Activated CD4-positive, alpha-beta memory T cell treated with anti-CD3 and anti-CD28 coated beads, Interleukin-2, amount 10 ng/mL, durations not matched to agents 7 days and 5 days (primary cell): ENCODE results near the gene ARL3. TPM values are rescaled to one million over a fixed set of nuclear protein-coding genes. Genes with fewer than 3 reads are reported as not detected.
"Not testable (repeated sequence)": the region's sequence is repeated elsewhere in the genome, so short reads cannot be mapped to it uniquely, and the experiment has no call there.

ENCODE experiments used
- CTCF ChIA-PET: fragments of 350-600 bp; sonication (Branson Sonifier 250); formaldehyde crosslinking; loops from one replicate; lab custom pipeline; 2021; ENCODE audit warnings: antibody characterized with exemption, inconsistent platforms; lab: Charles Lee
- POLR2A ChIA-PET: fragments of 350-600 bp; sonication (Branson Sonifier 250); formaldehyde crosslinking; loops from one replicate; lab custom pipeline; 2021; ENCODE audit warnings: antibody characterized with exemption; lab: Charles Lee
- DNase-seq: peaks from one replicate; pipeline ENCODE4 v3.0.0-alpha.2; 2020
- H3K27ac Mint-ChIP-seq: one replicate; pipeline ENCODE4 v1.8.0; 2021; ENCODE audit warnings: mild to moderate bottlenecking, mixed read lengths
- H3K27me3 Mint-ChIP-seq: one replicate; pipeline ENCODE4 v1.8.0; 2021; ENCODE audit warnings: mixed read lengths
- H3K36me3 Mint-ChIP-seq: one replicate; pipeline ENCODE4 v1.8.0; 2021; ENCODE audit warnings: low read depth, mixed read lengths
- H3K4me1 Mint-ChIP-seq: one replicate; pipeline ENCODE4 v1.8.0; 2021; ENCODE audit warnings: mixed read lengths
- H3K4me3 Mint-ChIP-seq: one replicate; pipeline ENCODE4 v1.8.0; 2021; ENCODE audit warnings: mild to moderate bottlenecking, mixed read lengths
- H3K9me3 Mint-ChIP-seq: one replicate; pipeline ENCODE4 v1.8.0; 2021; ENCODE audit warnings: mixed read lengths
- total RNA-seq, 2 experiments: library from RNA; stranded (reverse); gene quantifications; one replicate each; pipeline ENCODE4 v1.2.3, GENCODE V29; 2021

ARL3 gene
- total RNA-seq, 2 experiments from 2014 or later = 5.7 to 6.1 TPM

- peaks cover 33% of the 10 kb centered on the region for H3K36me3 Mint-ChIP-seq
Observed at GRCh38 chr10:102729029-102730026, 15.1 kb upstream of the ARL3 start.

GRCh38 chr10:102727037-102727818 lies 13.0 kb upstream of the ARL3 start:
- Mint-ChIP-seq H3K9me3 (no peaks in the 10 kb centered on the region), H3K4me3 (no peak overlapping the region), H3K4me1 (peaks cover 7% of the 10 kb centered on the region), H3K27me3 (no peaks in the 10 kb centered on the region), H3K27ac (no peak overlapping the region), H3K36me3 (peaks cover 35% of the 10 kb centered on the region)
- DNase-seq = no peak
- ChIA-PET POLR2A (interaction anchor here (1.0 to 1.9 kb wide), 4 partner anchors 13 to 83 kb away, joined by 3 to 5 read pairs (median 3); partner anchors contain the start of genes ARL3, SFXN2, TRIM8 and WBP1L), CTCF (interaction anchor here (1.0 to 2.1 kb wide), 2 partner anchors 16 to 174 kb away, joined by 3 to 6 read pairs; partner anchors contain the start of gene WBP1L)

More at GRCh38 chr10:102729029-102730026, 15.1 kb upstream of the ARL3 start:
- ChIA-PET POLR2A (no interaction called here), CTCF (interaction anchor here (0.9 kb wide), 1 partner anchor 9 kb away, joined by 4 read pairs; no protein-coding TSS in a partner anchor)
- H3K4me1 Mint-ChIP-seq = peaks cover 6% of the 10 kb centered on the region
- peak; percentile 69 for DNase-seq
- no peak overlapping the region for H3K4me3 Mint-ChIP-seq
- no peaks in the 10 kb centered on the region for H3K9me3 Mint-ChIP-seq
- H3K27me3 Mint-ChIP-seq = no peaks in the 10 kb centered on the region
- H3K27ac Mint-ChIP-seq = no peak overlapping the region

GRCh38 chr10:102726274-102726673 lies 12.1 kb upstream of the ARL3 start:
- Mint-ChIP-seq H3K4me3 (no peak overlapping the region), H3K9me3 (no peaks in the 10 kb centered on the region), H3K4me1 (peaks cover 14% of the 10 kb centered on the region), H3K36me3 (peaks cover 38% of the 10 kb centered on the region), H3K27ac (no peak overlapping the region), H3K27me3 (no peaks in the 10 kb centered on the region)
- ChIA-PET POLR2A (interaction anchor here (0.6 to 2.1 kb wide), 4 partner anchors 12 to 178 kb away, joined by 3 to 6 read pairs (median 4); partner anchors contain the start of genes ARL3, SFXN2 and TRIM8), CTCF (interaction anchor here (1.5 to 1.6 kb wide), 2 partner anchors 11 to 12 kb away, joined by 4 read pairs; partner anchors contain the start of genes ARL3 and SFXN2)
- DNase-seq = no peak

- ChIA-PET POLR2A (no interaction called here), CTCF (no interaction called here)
- peaks cover 40% of the 10 kb centered on the region for H3K36me3 Mint-ChIP-seq
- no peak overlapping the region for H3K27ac Mint-ChIP-seq
- H3K4me3 Mint-ChIP-seq = no peak overlapping the region
- no peaks in the 10 kb centered on the region for H3K9me3 Mint-ChIP-seq
- H3K4me1 Mint-ChIP-seq = peaks cover 21% of the 10 kb centered on the region
- DNase-seq = no peak
- no peaks in the 10 kb centered on the region for H3K27me3 Mint-ChIP-seq
Observed at GRCh38 chr10:102723989-102724388, 9.8 kb upstream of the ARL3 start.

- Mint-ChIP-seq H3K4me3 (no peak overlapping the region), H3K9me3 (no peaks in the 10 kb centered on the region), H3K36me3 (peaks cover 33% of the 10 kb centered on the region), H3K27ac (peak overlapping the region; percentile 64), H3K4me1 (peaks cover 32% of the 10 kb centered on the region), H3K27me3 (no peaks in the 10 kb centered on the region)
- DNase-seq = no peak
- CTCF ChIA-PET = interaction anchor here (1.2 kb wide), 1 partner anchor 10 kb away, joined by 3 read pairs; no protein-coding TSS in a partner anchor
- POLR2A ChIA-PET = interaction anchor here (2.1 kb wide), 1 partner anchor 10 kb away, joined by 7 read pairs; no protein-coding TSS in a partner anchor
Observed at GRCh38 chr10:102721954-102722353, 7.8 kb upstream of the ARL3 start.

GRCh38 chr10:102720775-102721301 lies 6.6 kb upstream of the ARL3 start:
- no peaks in the 10 kb centered on the region for H3K9me3 Mint-ChIP-seq
- POLR2A ChIA-PET = interaction anchor here (1.0 to 2.1 kb wide), 3 partner anchors 9 to 23 kb away, joined by 3 to 7 read pairs (median 5); partner anchors contain the start of gene WBP1L

GRCh38 chr10:102720337-102720736 lies 6.1 kb upstream of the ARL3 start:
- DNase-seq = no peak
- Mint-ChIP-seq H3K4me3 (no peak overlapping the region), H3K4me1 (peaks cover 45% of the 10 kb centered on the region), H3K9me3 (no peaks in the 10 kb centered on the region), H3K36me3 (peaks cover 28% of the 10 kb centered on the region), H3K27me3 (no peaks in the 10 kb centered on the region), H3K27ac (no peak overlapping the region)
- CTCF ChIA-PET = interaction anchor here (0.6 to 1.5 kb wide), 6 partner anchors 10 to 663 kb away, joined by 3 to 6 read pairs (median 4); no protein-coding TSS in a partner anchor
- POLR2A ChIA-PET = interaction anchor here (1.0 to 2.1 kb wide), 4 partner anchors 8 to 74 kb away, joined by 3 to 7 read pairs (median 4); partner anchors contain the start of gene WBP1L

More at GRCh38 chr10:102720775-102721301, 6.6 kb upstream of the ARL3 start:
- DNase-seq = no peak
- Mint-ChIP-seq H3K4me3 (no peak overlapping the region), H3K27ac (no peak overlapping the region), H3K36me3 (peaks cover 28% of the 10 kb centered on the region), H3K27me3 (no peaks in the 10 kb centered on the region), H3K4me1 (peaks cover 41% of the 10 kb centered on the region)
- CTCF ChIA-PET = interaction anchor here (0.6 to 1.5 kb wide), 5 partner anchors 9 to 662 kb away, joined by 3 to 6 read pairs (median 4); no protein-coding TSS in a partner anchor

- H3K27ac Mint-ChIP-seq = peak overlapping the region; percentile 1
- DNase-seq = no peak
- H3K4me1 Mint-ChIP-seq = peaks cover 50% of the 10 kb centered on the region
- POLR2A ChIA-PET = no interaction called here
- CTCF ChIA-PET = no interaction called here
- no peaks in the 10 kb centered on the region for H3K27me3 Mint-ChIP-seq
- H3K4me3 Mint-ChIP-seq = no peak overlapping the region
- H3K9me3 Mint-ChIP-seq = no peaks in the 10 kb centered on the region
- peaks cover 16% of the 10 kb centered on the region for H3K36me3 Mint-ChIP-seq
Observed at GRCh38 chr10:102718220-102718619, 4.0 kb upstream of the ARL3 start.

- Mint-ChIP-seq H3K36me3 (peaks cover 16% of the 10 kb centered on the region), H3K4me1 (peaks cover 60% of the 10 kb centered on the region)
- POLR2A ChIA-PET = interaction anchor here (0.7 to 8.5 kb wide), 2 partner anchors 17 to 72 kb away, joined by 3 to 130 read pairs; partner anchors contain the start of gene TRIM8
- H3K4me3 Mint-ChIP-seq, H3K27ac Mint-ChIP-seq, H3K27me3 Mint-ChIP-seq, H3K9me3 Mint-ChIP-seq, CTCF ChIA-PET, DNase-seq: not testable (repeated sequence)
Observed at GRCh38 chr10:102716900-102717565, 2.8 kb upstream of the ARL3 start.

GRCh38 chr10:102715880-102716279 lies 1.7 kb upstream of the ARL3 start:
- no peak overlapping the region for H3K27ac Mint-ChIP-seq
- POLR2A ChIA-PET = interaction anchor here (0.7 to 8.5 kb wide), 3 partner anchors 18 to 70 kb away, joined by 3 to 130 read pairs (median 70); partner anchors contain the start of gene TRIM8

More at GRCh38 chr10:102715880-102716279, 1.7 kb upstream of the ARL3 start:
- no peaks in the 10 kb centered on the region for H3K9me3 Mint-ChIP-seq
- H3K27me3 Mint-ChIP-seq = no peaks in the 10 kb centered on the region
- peaks cover 13% of the 10 kb centered on the region for H3K36me3 Mint-ChIP-seq
- no peak for DNase-seq
- H3K4me3 Mint-ChIP-seq = peak overlapping the region; percentile 46
- CTCF ChIA-PET = interaction anchor here (0.7 to 5.0 kb wide), 5 partner anchors 10 to 363 kb away, joined by 4 to 39 read pairs (median 6); partner anchors contain the start of genes TRIM8 and WBP1L
- peaks cover 63% of the 10 kb centered on the region for H3K4me1 Mint-ChIP-seq
